ENCODE results near the gene PAQR5. TPM values are rescaled to one million over a fixed set of nuclear protein-coding genes. Genes with fewer than 3 reads are reported as not detected.

PAQR5 gene
- total and polyA plus RNA-seq, 9 of the 15 experiments (the other 6 are each of a cell fraction or from before 2014, with no cell fraction given), result 0.04 to 0.08 TPM; not detected in 7

DNA sequence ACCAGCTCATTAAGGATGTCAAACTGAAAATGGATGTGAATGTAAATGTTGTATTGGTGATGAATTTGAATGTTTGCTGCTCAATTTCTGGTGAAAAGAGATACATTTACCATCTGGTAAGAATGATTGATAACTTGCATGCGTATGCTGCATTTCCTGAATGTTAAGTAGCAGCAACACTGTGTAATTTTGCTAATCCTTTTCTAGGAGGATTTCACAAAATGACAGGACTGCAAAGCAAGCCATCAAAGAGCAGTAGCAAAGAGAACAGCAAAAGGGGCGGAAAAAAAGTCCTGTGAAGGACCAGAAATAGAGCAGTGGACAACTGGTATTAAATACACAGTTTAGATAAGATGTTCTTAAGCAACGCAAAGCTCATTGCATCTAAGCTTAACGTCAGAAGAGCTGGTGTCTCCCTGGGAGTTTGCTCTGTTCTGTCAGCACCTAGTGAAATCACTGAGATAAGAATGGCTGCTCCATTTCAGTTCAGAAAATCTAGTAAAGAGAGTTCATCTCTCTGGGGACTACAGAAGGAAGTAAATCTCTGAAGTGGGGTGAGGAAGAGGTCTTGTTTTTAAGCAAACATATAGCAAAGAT lies 23.5 kb upstream of the PAQR5 start (continued):
- TF ChIP-seq ZHX1 (conservative IDR thresholded peaks at IDR 0.05; ENCODE audit: low read length), result no peak
- TF ChIP-seq, protein P1, sequence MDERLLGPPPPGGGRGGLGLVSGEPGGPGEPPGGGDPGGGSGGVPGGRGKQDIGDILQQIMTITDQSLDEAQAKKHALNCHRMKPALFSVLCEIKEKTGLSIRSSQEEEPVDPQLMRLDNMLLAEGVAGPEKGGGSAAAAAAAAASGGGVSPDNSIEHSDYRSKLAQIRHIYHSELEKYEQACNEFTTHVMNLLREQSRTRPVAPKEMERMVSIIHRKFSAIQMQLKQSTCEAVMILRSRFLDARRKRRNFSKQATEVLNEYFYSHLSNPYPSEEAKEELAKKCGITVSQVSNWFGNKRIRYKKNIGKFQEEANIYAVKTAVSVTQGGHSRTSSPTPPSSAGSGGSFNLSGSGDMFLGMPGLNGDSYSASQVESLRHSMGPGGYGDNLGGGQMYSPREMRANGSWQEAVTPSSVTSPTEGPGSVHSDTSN (CRISPR knock-in tag; IDR thresholded peaks at IDR 0.05; ENCODE audit: low read depth), result no peak
- TF ChIP-seq, protein P1 (tag; conservative IDR thresholded peaks at IDR 0.05; ENCODE audit: low read depth), result no peak
- no peak for TF ChIP-seq TCF7L2 (IDR thresholded peaks at IDR 0.05; ENCODE audit: low read depth, low read length)
- no peak for TF ChIP-seq TBP (optimal IDR thresholded peaks at IDR 0.05; ENCODE audit: low read depth, low read length)
- TF ChIP-seq RUNX1 (IDR thresholded peaks at IDR 0.05; ENCODE audit: low read depth), result no peak
